Activated T-helper 1 cell treated with anti-CD3 and anti-CD28 coated beads, Interleukin-2, amount 50 U/mL, for 16 hours (primary cell): ENCODE results near the gene FBXO3.
"Not testable (repeated sequence)": the region's sequence is repeated elsewhere in the genome, so short reads cannot be mapped to it uniquely, and the experiment has no call there.

Experiments used
- DNase-seq, 2 donors: peaks; one replicate each; pipeline ENCODE4 v3.0.0-alpha.2; 2020; ENCODE audit warnings: low read depth in 1 of 2, low spot score in 1 of 2

FBXO3 gene

DNA sequence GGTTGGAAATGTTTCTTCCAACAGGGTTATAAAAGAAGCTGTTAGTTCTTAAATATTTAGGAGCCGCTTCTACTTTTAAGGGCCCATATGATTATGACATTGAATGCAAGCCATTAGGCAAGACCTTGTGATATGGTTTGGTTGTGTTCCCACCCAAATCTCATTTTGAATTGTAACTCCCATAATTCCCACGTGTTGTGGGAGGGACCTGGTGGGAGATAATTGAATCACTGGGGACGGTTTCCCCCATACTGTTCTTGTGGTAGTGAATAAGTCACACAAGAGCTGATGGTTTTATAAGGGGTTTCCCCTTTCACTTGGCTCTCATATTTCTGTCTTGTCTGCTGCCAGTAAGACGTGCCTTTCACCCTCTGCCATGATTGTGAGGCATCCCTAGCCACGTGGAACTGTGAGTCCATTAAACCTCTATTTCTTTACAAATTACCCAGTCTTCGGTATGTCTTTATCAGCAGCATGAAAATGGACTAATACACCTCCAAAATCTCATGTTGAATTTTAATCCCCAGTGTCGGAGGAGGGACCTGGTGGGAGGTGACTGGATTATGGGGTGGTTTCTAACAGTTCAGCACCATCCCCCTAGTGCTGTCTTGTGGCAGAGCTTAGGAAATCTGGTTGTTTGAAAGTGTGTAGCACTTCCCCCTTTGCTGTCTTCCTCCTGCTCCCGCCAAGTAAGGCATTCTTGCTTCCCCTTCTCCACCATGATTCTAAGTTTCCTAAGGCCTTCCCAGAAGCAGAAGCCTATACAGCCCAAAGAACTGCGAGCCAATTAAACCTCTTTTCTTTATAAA lies 42.4 kb downstream of the FBXO3 start:
- no peak for DNase-seq

- no peak for DNase-seq
Measured at GRCh38 chr11:33730716-33731115, 43.6 kb downstream of the FBXO3 start.

DNA sequence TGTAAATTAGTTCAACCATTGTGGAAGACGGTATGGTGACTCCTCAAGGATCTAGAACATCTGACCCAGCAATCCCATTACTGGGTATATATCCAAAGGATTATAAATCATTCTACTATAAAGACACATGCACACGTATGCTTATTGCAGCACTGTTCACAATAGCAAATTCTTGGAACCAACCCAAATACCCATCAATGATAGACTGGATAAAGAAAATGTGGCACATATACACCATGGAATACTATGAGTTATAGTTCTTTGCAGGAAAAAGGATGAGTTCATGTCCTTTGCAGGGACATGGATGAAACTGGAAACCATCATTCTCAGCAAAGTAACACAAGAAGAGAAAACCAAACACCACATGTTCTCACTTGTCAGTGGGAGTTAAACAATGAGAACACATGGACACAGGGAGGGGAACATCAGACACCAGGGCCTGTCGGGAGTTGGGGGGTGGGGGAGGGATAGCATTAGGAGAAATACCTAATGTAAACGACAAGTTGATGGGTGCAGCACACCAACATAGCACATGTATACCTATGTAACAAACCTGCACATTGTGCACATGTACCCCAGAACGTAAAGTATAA lies 45.2 kb downstream of the FBXO3 start:
- not testable (repeated sequence) for DNase-seq

DNA sequence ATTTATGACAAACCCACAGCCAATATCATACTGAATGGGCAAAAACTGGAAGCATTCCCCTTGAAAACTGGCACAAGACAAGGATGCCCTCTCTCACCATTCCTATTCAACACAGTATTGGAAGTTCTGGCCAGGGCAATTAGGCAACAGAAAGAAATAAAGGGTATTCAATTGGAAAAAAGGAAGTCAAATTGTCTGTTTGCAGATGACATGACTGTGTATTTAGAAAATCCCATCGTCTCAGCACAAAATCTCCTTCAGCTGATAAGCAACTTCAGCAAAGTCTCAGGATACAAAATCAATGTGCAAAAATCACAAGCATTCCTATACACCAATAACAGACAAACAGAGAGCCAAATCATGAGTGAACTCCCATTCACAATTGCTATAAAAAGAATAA lies 46.8 kb downstream of the FBXO3 start:
- DNase-seq: not testable (repeated sequence)

- no peak for DNase-seq
Measured at GRCh38 chr11:33725496-33725895, 48.8 kb downstream of the FBXO3 start.

DNA sequence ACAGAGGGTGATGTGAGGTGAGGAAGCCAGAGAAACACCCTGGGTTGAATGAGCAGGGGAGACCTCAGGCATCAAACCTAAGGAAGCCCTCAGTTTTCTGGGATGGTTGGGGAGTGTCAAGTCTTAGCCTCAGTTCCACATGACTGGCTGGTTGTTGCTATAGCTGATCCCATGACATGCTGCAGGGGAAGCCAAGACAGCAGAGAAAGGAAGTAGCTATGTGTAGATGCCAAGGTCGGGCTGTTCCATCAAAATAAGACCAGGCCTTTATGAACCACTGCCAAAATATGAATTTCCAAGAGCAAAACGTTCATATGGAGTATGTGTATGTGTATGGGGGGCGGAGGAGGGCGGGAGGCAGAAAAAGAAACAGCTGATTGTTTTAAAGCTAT lies 49.7 kb downstream of the FBXO3 start:
- DNase-seq: no peak

DNA sequence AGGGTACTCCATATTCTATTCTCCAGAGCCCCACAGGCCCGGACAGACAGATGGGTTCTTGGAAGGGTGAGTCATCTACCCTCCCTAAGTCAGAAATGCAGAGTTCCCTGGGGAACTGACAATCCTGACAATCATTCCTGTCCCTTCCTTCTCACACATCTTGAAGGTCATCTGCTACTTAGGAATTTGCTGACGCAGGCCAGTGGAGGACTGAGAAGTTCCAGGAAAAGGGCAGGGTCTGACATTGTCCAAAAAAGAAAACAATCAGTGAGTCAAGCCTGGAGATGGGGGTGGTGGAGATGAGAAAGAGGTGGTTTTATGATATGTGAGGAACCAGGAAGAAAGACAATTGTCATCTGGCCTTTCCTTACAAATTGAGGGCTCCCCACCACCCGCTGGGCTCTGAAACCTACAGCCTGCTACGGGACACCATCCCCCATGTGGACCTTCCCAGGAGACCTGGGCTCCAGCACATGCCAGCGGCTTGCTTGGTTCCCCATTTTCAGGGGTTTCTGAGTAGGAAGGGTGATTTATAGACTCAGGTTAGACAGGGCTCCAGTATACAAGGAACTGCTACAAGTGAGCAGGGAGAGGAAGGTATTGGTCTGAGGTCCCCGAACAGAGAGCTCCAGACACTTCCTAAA lies 51.0 kb downstream of the FBXO3 start:
- DNase-seq: no peak

DNA sequence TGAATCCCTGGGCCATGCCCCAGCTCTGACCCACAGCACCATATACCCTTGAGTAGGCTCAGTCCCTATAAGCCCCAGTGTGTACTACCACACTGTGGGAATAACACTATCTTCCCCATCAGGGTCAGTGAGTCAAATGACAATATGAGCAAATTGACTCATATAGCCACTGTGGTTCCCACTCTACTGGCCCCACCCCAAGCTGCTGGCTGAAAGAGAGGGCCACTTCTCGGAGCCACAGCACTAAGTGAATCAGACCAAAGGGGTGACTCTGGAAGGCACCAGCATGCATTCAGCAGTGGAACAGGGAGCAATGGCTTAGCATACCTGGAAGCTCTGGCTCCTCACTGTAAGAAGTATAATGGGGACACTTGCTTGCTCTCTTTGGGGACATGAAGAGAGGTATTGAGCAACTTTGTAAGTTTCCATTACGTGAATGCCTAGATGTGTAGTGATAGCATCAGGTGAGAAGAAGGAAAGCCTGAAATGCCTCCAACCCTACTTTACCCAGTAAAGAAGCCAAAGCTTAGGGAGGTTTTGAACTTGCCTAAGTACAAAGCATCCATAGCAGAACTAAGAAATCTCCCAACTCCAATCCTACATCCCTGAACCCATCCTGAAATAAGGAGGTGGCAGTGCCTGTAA lies 51.6 kb downstream of the FBXO3 start:
- no peak for DNase-seq

DNA sequence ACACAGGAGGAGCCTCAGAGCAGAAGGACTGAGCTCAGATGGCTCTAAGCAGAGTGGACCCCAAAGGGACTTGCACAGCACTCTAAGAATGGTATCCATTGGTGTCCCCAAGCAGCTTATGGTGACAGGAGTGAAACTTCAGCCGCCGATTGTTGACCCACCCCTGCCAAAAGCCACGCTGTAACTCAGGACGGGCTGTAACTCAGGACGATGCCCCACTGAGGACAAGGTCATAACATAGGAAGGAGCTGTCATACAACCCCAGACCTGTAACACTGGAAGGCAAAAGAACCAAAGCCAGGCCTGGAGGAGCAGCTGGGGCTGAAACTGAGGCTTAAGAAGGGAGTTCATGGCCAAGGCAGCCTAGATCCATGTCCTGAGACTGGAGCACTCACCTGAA lies 52.3 kb downstream of the FBXO3 start:
- no peak for DNase-seq

DNA sequence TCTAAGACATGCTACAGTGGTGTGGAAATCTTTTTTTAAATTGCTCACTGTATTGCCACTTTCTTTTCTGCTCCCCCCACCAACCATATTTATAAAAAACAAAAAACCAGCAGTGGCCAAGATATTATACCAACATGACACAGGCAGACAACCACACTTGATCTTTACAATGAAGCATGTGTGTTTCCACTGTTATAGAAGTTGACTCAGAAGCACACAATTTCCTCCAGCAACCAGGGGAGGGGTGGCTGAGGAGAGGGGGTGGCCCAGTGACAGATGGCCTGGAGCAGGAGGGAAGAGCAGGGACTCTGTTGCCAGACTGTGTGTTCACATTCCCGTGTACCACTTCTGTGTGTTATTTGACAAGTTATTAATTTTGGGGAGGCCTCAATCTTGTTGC lies 52.9 kb downstream of the FBXO3 start:
- no peak for DNase-seq

- DNase-seq: no peak
Measured at GRCh38 chr11:33719587-33719986, 54.7 kb downstream of the FBXO3 start.

DNA sequence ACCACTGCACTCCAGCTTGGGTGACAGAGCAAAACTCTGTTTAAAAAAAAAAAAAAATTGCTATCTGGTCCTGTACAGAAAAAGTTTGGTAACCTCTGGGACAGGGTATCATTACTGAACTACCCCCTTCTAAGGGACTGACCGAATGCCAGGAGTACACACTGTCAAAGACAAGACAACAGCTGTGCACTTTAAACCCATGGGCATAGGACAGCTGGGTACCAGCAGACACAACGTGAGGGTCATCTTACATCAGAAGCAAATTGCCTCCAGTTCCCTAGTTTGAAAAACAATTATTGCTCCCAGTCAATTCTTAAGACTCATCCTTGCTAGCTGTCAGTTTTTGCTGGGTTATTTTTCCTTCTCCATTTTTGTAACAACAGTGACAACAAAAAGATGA lies 55.9 kb downstream of the FBXO3 start:
- DNase-seq: no peak

- DNase-seq: no peak
Measured at GRCh38 chr11:33716243-33716642, 58.1 kb downstream of the FBXO3 start.

GRCh38 chr11:33713856-33714398 lies 60.4 kb downstream of the FBXO3 start:
- no peak for DNase-seq

- DNase-seq: no peak
Measured at GRCh38 chr11:33713151-33713855, 61.0 kb downstream of the FBXO3 start.

DNA sequence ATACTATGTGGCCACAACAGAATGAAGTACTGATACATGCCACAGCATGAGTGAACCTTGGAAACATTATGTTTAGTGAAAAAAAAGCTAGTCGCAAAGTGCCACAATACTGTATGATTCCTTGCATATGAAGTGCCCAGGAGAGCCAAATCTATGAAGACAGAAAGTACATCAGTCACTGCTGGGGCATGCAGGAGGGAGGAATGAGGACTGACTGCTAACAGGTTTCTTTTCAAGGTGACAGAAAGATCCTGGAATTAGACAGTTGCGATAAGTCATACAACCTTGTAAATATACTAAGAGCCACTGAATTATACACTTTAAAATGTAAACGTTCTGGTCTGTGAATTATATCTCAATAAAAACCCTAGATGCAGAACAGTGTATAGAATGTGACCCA lies 61.9 kb downstream of the FBXO3 start:
- DNase-seq: no peak

DNA sequence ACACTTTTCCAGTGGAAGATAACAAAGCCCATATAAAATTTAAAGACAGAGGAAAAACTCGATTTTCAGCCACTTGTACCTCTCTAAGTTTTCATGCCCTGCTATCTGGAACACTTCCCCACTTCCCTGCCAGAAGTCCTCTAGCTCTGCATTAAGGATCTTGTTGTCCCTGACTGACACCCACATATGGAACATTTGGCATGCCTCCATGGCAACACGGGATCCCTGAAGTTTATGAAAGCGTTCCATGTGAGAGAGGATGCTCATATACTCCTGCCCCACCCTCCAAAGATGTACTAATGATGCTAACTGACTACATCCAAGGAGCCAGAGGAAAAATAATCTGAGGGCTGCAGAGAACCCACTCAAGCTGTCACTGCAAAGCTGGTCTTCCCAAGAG lies 64.9 kb downstream of the FBXO3 start:
- DNase-seq: no peak

- no peak for DNase-seq
Measured at GRCh38 chr11:33708985-33709384, 65.3 kb downstream of the FBXO3 start.

GRCh38 chr11:33707831-33708230 lies 66.5 kb downstream of the FBXO3 start:
- not testable (repeated sequence) for DNase-seq

- no peak for DNase-seq
Measured at GRCh38 chr11:33706966-33707365, 67.4 kb downstream of the FBXO3 start.

DNA sequence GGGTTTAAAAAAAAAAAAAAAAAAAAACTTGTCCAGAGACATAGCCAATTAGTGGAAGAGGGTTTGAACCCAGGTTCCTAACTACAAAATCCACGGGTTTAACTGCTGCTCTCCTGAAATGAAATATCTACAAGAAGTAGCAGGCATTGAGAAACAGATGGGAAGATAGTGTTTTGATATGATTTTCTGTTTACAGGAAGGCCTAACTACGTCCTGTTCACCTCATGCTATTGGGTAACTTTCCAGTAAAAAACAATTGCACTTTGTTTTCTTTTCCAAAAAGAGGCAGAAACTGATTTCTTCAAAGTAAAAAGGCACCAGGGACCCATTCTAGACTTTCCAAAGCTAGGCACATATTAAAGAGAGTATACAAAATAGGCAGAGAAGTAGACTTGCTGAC lies 67.8 kb downstream of the FBXO3 start:
- no peak for DNase-seq
